ENCODE data around the gene SLC35F4.

Gene SLC35F4

DNA sequence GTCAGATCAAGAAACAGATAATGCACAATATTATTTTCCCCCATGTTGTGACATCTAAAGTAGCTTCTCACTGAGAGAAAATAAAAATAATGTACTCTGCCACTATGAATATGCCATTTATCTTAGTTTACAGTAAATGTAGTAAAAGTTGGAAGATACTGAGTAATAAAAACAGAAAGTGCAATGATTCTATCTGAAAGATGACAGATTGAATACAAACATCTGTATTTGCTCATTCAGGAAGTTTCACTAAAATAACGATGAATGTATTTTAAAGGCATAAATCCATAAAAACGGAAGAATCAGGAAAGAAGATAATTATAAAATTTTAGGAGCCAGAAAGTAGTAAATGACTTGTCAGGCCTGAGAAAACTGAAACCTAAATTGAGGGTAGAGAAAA lies 18.2 kb downstream of the SLC35F4 start:
- DNase-seq: no peak

- DNase-seq: no peak
Measured at GRCh38 chr14:57847096-57847495, 18.8 kb downstream of the SLC35F4 start.

GRCh38 chr14:57846596-57846995 lies 19.3 kb downstream of the SLC35F4 start:
- DNase-seq: no peak

- no peak for DNase-seq
Measured at GRCh38 chr14:57845802-57846531, 19.9 kb downstream of the SLC35F4 start.

DNA sequence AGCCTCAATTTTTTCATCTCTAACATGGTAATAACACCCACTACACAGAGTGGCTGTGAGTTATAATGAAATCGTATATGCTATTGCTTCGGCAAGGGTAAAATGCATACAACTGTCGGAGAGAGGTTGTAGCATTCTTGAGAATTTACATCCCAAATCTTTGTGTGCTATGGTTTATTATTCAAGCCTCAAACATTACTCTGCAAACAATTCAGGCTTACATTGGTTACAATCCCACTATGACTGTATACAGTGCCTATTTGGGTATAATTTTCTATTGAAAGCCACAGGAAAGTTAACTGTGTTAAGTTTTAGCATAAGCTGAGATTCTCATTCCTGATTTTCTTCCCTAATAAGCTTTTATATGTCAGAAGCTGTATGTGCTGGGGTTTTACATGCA lies 20.6 kb downstream of the SLC35F4 start:
- no peak for DNase-seq

GRCh38 chr14:57837267-57837666 lies 28.6 kb downstream of the SLC35F4 start:
- no peak for DNase-seq

- no peak for DNase-seq
Measured at GRCh38 chr14:57835766-57836165, 30.1 kb downstream of the SLC35F4 start.

- no peak for DNase-seq
Measured at GRCh38 chr14:57834961-57835360, 30.9 kb downstream of the SLC35F4 start.

DNA sequence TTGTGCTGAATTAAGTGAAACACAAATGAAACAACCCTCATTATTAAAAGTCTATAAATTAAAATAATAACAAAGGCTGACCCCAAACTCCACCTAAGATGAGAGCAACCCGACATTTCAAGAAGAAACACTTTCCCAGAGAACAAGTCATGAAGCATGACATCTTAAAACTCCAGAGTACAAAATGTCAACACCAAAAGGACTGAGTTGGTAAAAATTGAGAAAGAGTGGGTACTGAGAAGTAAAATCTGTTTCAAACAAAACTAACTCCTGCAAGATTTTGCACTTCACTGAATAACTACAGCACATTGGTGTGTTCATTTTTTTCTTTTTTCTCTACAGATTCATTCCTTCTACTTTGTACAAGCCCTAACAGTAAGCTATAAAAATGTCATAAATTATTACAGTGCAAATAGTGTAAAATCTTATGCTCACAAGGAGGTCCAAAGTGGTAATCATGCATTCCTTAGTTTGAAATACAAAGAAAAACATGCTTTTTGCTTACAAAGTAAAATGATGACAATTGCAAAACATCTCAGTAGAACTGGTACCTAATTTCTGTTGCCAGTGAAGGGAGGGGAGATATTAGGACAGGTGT lies 31.8 kb downstream of the SLC35F4 start:
- DNase-seq: no peak

DNA sequence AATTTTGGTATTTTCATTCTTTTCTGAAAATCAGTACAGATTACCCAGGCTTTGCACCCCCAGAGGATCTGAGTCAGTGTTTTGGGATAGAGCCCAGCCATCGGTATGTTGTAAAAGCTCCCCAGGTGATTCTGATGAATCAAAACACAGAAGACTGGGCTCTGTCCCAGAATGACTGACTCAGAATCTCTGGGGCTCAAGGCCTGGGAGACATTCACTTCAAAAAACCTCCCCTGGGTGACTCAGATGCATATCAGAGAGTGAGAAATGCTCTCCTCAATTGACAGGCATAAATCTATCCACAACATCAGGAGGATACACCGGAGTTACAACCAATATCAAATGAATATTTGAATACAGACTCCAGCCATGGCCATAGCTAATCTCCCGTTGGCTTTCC lies 32.6 kb downstream of the SLC35F4 start:
- no peak for DNase-seq

DNA sequence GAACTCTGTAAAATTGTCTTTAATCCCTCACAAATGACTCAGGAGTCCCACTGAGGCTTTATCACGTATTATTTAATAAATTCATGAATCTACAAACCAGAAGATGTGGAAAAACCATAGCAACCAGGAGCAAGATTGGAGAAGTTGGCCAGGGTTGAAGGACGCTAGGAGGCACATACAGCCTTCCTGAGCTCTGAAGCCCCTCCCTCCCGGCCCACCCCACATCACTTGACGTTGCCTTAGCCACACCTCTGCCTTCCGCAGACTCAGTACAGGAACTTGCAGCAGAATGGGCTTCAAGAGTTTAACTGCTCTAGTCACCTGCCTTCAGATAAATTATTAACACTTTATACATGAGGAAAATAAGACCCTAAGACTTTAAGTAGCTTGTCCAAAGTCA lies 33.9 kb downstream of the SLC35F4 start:
- no peak for DNase-seq

DNA sequence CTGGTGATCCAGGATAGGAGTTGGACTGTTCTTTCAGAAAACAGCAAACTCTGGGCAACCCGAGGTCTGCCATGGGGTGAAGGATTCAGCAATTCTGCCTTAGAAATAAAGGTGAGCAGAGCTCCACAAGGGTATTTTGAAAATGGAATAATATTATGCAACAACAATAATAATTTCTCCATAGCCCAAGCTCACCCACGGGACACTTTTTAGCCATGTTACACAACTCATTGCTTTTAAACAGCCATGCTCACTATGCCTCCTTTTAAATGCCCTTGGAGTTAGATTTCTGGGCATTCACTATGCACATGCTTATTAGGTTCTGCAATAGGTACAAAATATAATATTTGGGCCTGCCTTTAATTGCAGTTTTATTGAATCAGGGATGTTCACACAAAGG lies 37.2 kb downstream of the SLC35F4 start:
- DNase-seq: no peak

DNA sequence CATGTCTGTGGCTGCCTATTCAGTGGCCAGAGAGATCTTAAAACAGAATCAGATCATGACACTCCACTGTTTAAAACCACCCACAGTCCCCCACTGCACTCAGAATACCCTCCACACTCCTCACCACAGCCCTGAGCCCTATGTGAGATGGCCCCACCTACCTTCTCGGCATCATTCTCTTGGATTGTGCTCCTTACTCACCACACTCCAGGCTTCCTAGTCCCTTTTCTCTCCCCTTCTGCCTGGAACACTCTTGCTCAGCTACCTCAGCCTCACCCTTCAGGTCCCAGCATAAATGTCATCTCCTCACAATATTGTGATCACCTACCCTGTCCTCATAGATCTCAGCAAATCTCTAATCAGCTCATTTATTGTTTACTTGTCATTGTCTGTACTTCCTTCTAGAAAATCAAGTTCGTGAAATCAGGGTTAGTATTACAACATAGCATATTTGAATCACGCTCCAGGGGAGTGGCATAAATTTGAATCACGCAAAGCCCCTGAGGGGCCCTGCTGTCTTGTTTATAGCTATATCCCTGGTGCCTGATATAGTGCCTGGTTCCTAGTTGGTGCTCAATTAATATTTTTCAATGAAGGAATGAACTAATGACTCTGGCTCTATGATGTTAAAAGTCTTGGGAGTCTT lies 42.8 kb downstream of the SLC35F4 start:
- DNase-seq: no peak

- DNase-seq: no peak
Measured at GRCh38 chr14:57822081-57822480, 43.8 kb downstream of the SLC35F4 start.

DNA sequence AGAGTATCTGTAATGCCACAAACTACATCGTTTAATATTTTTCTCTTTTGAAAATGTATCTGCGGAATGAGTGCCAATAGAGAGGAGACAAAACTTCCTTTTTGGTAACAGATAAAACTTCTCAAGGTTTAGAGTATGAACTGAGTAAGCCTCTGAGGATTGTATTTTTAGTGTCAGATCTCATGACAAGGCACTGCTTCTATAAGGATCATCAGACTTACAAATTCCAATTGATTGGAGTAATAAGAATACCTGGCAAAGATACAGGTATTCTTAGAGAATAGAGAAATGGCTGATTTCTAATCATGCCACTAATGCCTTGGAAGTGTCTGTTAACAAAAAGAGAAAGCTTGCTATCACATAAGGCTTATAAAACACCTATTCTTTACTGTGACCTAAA lies 45.3 kb downstream of the SLC35F4 start:
- DNase-seq: no peak

GRCh38 chr14:57818511-57818910 lies 47.4 kb downstream of the SLC35F4 start:
- DNase-seq: no peak

DNA sequence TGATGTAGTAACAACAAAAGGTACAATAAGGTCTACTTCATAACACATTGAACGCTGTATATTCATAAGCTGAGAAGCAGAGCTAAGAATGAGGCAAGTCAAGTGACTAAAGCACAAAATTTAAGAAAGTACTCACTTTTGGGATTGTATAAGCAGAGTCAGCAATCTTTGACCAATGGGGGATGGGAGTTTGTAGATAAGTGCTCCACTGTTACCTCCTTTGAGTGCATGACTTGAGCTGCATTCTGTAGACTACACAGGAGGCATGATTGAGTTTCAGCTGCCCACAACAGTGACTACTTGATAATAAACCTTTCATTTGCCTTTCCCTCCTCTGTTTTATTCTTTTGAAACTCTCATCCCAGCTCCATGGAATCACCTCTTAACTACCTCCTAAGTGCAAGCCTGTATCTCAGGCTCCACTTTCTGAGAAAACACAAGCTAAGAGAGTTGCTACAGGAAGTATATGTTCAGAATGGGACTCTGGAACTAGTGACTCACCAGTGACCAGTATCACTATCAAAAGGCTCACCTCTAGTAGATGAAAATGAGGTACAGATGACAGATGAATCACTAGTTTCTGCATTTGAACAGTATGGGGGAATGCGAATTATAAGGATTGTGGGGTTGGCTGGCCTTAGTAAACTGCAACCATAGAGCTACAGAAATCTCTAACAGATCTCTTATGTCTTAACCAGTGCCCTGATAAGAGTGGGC lies 49.2 kb downstream of the SLC35F4 start:
- no peak for DNase-seq

GRCh38 chr14:57814726-57815125 lies 51.2 kb downstream of the SLC35F4 start:
- DNase-seq: no peak

DNA sequence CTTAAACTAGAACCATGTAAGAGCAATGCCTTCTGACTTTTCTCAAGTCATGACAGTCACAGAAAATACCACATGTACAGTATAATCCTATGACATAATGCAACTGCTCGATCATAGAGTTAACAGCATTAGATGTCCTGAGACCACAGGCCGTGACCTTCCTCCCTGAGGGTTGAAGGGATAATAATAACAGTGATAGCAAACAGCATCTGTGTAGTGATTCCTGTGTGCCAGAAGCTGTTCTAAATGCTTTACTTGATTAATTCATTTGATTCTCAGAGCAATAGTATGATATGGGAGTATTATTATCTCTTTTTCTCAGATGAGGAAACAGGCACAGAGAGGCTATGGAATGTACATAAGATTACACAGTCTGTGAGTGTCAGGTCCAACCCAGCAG lies 53.2 kb downstream of the SLC35F4 start:
- no peak for DNase-seq

- no peak for DNase-seq
Measured at GRCh38 chr14:57811998-57812546, 53.8 kb downstream of the SLC35F4 start.

DNA sequence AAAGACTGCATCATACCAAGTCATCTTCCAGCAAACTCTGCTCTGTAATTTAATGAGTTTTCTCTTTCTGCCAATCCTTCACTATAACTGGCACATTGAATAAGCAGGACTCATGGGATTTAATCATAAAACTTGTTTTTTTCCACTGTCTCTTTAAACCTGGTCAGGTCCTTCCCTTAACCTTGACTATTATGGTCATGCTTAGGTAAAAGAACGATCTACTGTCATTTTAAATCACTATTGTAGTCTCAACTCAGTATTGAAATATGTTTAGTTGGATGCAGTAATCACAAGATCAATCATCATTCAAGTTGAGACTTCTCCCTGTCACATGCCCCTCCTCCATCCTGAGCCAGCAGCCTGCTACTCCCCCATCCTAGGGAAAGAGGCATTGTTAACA lies 56.1 kb downstream of the SLC35F4 start:
- DNase-seq: no peak

DNA sequence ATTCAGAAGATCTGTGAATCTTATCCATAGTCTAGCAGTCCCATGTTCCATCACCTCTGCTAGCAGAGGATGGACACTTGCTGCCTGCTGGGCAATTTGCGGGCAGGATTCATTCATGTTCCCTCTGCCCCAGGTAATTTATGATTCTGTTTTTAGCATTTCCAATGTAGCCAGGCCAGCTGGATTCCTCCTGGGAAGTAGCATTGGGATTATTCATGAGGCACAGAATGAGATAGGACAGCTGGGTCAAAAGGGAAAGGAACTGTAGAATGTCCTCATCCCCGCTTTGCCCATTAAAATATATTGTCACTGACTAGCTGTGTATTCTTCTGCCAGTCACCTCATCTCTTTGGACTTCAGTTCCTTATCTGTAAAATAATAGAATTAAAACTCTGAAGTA lies 68.7 kb downstream of the SLC35F4 start:
- no peak for DNase-seq

DNA sequence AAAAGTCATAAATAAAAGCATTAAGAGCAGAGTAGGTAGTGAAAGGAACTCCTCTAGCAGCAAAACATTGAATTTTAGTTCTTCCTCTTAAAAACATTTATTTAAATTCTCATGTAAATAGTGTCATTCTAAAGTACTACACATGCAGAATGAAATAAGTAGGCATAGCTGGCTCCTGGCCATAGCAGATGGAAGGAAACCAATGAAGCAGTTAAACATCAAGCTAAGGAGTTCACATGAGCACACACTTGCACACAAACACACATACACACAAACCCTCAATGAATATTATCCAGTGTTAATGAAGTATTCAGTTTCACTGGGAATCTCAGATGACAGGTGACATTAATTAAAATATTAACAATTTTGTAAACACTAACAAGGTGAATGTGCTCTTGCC lies 69.3 kb downstream of the SLC35F4 start:
- no peak for DNase-seq

- DNase-seq: no peak
Measured at GRCh38 chr14:57785058-57785457, 80.8 kb downstream of the SLC35F4 start.

Data from activated effector memory CD4-positive, alpha-beta T cell treated with anti-CD3 and anti-CD28 coated beads, Interleukin-2, amount 50 U/mL, for 16 hours (primary cell).